ENCODE results near the gene ZDHHC14. TPM values are rescaled to one million over a fixed set of nuclear protein-coding genes. Genes with fewer than 3 reads are reported as not detected.
A peak's percentile ranks its signal among the peaks of the same experiment; 100 is the strongest.

Gene ZDHHC14
- total and polyA plus RNA-seq, 2 of the 8 experiments (the other 6 are each of a cell fraction or from before 2014, with no cell fraction given) = 2.9 to 5.3 TPM

DNA sequence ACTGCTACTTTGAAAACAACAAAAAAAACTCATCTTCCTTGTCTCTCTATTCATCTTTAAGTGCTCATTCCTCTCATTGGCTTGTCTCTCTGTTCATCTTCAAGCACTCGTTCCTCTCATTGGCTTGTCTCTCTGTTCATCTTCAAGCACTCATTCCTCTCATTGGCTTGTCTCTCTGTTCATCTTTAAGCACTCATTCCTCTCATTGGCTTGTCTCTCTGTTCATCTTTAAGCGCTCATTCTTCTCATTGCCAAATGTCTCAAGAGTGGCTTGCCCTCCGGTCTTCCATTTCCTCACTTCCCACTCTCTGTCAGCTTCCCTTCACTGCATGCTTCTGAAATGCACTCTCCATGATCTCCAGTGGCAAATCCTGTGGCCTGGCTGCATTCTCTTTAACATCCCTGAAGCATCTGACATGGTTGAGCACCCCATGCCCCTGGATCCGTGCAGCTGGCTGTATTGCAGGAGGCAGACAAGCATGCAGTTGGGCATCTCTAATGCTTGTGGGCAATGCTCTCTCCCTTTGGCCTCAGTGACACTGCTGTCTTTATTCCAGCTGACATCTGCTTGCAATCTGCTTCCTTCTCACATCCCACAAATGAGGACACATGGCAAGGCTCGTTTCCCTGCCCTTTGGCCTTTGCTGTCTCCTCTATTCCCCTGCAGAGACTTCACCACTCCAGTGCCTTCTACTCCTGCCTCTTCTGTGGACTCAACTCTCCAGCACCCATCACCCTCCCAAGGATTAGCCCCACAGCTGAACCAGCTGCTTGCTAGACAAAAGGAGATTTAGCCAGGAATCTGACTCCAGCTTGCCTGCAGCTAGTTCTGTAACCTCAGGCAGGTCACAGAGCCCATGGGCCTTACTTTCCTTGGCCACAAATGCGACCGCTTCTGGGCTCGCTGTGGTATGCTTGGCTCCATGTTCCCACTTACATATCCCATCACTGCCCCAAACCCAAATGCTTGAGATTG lies 298.9 kb downstream of the ZDHHC14 start:
- no peaks in the 10 kb centered on the region for H3K23me2 ChIP-seq (ENCODE audit: low read depth, low read length)
- no peak overlapping the region for H2BK5ac ChIP-seq (ENCODE audit: low read depth, low read length)
- H3K23ac ChIP-seq (ENCODE audit: insufficient read length) = no peak overlapping the region
- H3K14ac ChIP-seq (ENCODE audit: insufficient read length) = no peak overlapping the region
- no peaks in the 10 kb centered on the region for H4K20me1 ChIP-seq (replicated peaks in 1 of 2; ENCODE audit: control insufficient read depth in 1 of 2, insufficient read depth in 2 of 2, low read length in 2 of 2)
- no peak overlapping the region for H3K4ac ChIP-seq (replicated peaks; ENCODE audit: insufficient read length, low read depth, low read length)
- no peaks in the 10 kb centered on the region for H3K36me3 ChIP-seq (ENCODE audit: control insufficient read depth in 2 of 4, insufficient read depth in 4 of 4, low read length in 3 of 4)
- no peak overlapping the region for H2BK12ac ChIP-seq (ENCODE audit: low read depth, low read length)
- no peak overlapping the region for H4K8ac ChIP-seq (ENCODE audit: extremely low read depth, insufficient read depth, low read length)
- no peaks in the 10 kb centered on the region for H3K4me1 ChIP-seq (replicated peaks in 1 of 4; ENCODE audit: control insufficient read depth in 3 of 4, insufficient read depth in 4 of 4, low read length in 3 of 4)
- no peaks in the 10 kb centered on the region for H3K27me3 ChIP-seq (replicated peaks in 1 of 4; ENCODE audit: control insufficient read depth in 3 of 4, extremely low read depth in 1 of 4, insufficient read depth in 3 of 4, low read length in 3 of 4)
- H2BK120ac ChIP-seq (replicated peaks; ENCODE audit: low read depth, low read length) = no peak overlapping the region
- no peak overlapping the region for H3K4me3 ChIP-seq (ENCODE audit: extremely low read depth in 1 of 4, insufficient read depth in 2 of 4, low read depth in 3 of 4, low read length in 4 of 4)
- ChIA-PET CTCF (ENCODE audit: partially characterized antibody) (interaction anchor here (1.3 to 2.6 kb wide), 4 partner anchors 9 to 366 kb away, joined by 3 to 12 read pairs (median 5); no protein-coding TSS in a partner anchor), POLR2A (ENCODE audit: partially characterized antibody) (no interaction called here)
- no peak overlapping the region for H2AFZ ChIP-seq (ENCODE audit: low read length)
- no peak overlapping the region for H3K18ac ChIP-seq (ENCODE audit: extremely low read depth, low read length)
- H3K4me2 ChIP-seq (ENCODE audit: insufficient read depth in 1 of 2, low read depth in 2 of 2, low read length in 2 of 2) = no peak overlapping the region
- H4K5ac ChIP-seq (ENCODE audit: insufficient read length, low read depth, low read length) = no peak overlapping the region
- DNase-seq (ENCODE audit: low read depth in 1 of 2, low spot score in 2 of 2) (no peak), FAIRE-seq (no peak)
- TF ChIP-seq GTF2F1 (IDR thresholded peaks at IDR 0.05; ENCODE audit: borderline replicate concordance, low read depth, low read length) (no peak), SP1 (IDR thresholded peaks at IDR 0.05; ENCODE audit: low read depth, low read length) (0 out of 2 replicates have a peak, but pooled peaks have one; percentile 28)
- 89% methylated on average over 8 of the region's 8 CpGs; no CpG with 5 or more reads in 1 of the 2 experiments for WGBS, 2 experiments (ENCODE audit: extremely low coverage in 1 of 2, insufficient coverage in 1 of 2, insufficient read length in 1 of 2, insufficient replicate concordance in 2 of 2, low coverage in 1 of 2, low lambda C conversion rate in 2 of 2, missing lambda C conversion rate in 1 of 2)
- H3K27ac ChIP-seq (ENCODE audit: low read depth, low read length) = no peak overlapping the region
- H3K9me3 ChIP-seq (ENCODE audit: insufficient read depth in 2 of 2, low read depth in 1 of 2, low read length in 1 of 2) = no peaks in the 10 kb centered on the region
- H3K79me2 ChIP-seq (ENCODE audit: control insufficient read depth in 1 of 2, insufficient read depth in 2 of 2, low read length in 2 of 2) = no peaks in the 10 kb centered on the region
- H2BK15ac ChIP-seq (ENCODE audit: low read length) = no peak overlapping the region
- H3K56ac ChIP-seq (replicated peaks; ENCODE audit: insufficient read length, low read depth, low read length) = no peak overlapping the region
- H3K9ac ChIP-seq (replicated peaks in 1 of 4; ENCODE audit: extremely low read depth in 1 of 4, low read depth in 3 of 4, low read length in 3 of 4) = no peak overlapping the region
- H2AK5ac ChIP-seq (ENCODE audit: low read depth, low read length) = no peak overlapping the region
- H2BK20ac ChIP-seq (ENCODE audit: low read length) = no peak overlapping the region
- H3K79me1 ChIP-seq (ENCODE audit: low read depth, low read length) = no peaks in the 10 kb centered on the region
- H4K91ac ChIP-seq (replicated peaks; ENCODE audit: insufficient read length, low read length) = no peak overlapping the region
